Measurements from ENCODE around the gene DMD. TPM values are rescaled to one million over a fixed set of nuclear protein-coding genes. Genes with fewer than 3 reads are reported as not detected.

DMD gene
- total RNA-seq, 2 experiments from 2014 or later = 0.20 to 0.47 TPM

- H3K9me3 ChIP-seq (ENCODE audit: control insufficient read depth in 1 of 2, insufficient read depth in 1 of 2, low read length in 2 of 2) = no peaks in the 10 kb centered on the region
- Mint-ChIP-seq H3K36me3 (ENCODE audit: low read depth) (no peaks in the 10 kb centered on the region), H3K4me1 (ENCODE audit: low read depth) (no peaks in the 10 kb centered on the region), H3K9me3 (no peaks in the 10 kb centered on the region), H3K27me3 (no peaks in the 10 kb centered on the region), H3K4me3 (no peak overlapping the region), H3K27ac (no peak overlapping the region)
- ChIA-PET POLR2A (no interaction called here), CTCF (no interaction called here)
- ATAC-seq (ENCODE audit: poor library complexity) = no peak
- H3K27me3 ChIP-seq (ENCODE audit: control insufficient read depth in 1 of 2, insufficient read depth in 2 of 2, low read length in 2 of 2) = no peaks in the 10 kb centered on the region
- intact Hi-C loops (cut with DNase I, micrococcal nuclease) = no loop called here
- no peaks in the 10 kb centered on the region for H3K36me3 ChIP-seq (ENCODE audit: insufficient read depth, low read length)
- no peak overlapping the region for H3K27ac ChIP-seq (ENCODE audit: low read depth in 1 of 2, low read length in 2 of 2)
- no peaks in the 10 kb centered on the region for H3K4me1 ChIP-seq (ENCODE audit: insufficient read depth, low read length)
- H3K4me3 ChIP-seq (ENCODE audit: low read length) = no peak overlapping the region
- no peak for DNase-seq
- no peak for TF ChIP-seq CTCF (IDR thresholded peaks at IDR 0.05)
Measured at GRCh38 chrX:32874839-32875238, 336.5 kb downstream of the DMD start.

- Histone ChIP-seq H3K36me3 (ENCODE audit: insufficient read depth, low read length) (no peaks in the 10 kb centered on the region), H3K4me1 (ENCODE audit: insufficient read depth, low read length) (no peaks in the 10 kb centered on the region), H3K4me3 (ENCODE audit: low read length) (no peak overlapping the region), H3K9me3 (ENCODE audit: control insufficient read depth in 1 of 2, insufficient read depth in 1 of 2, low read length in 2 of 2) (no peaks in the 10 kb centered on the region), H3K27ac (ENCODE audit: low read depth in 1 of 2, low read length in 2 of 2) (no peak overlapping the region), H3K27me3 (ENCODE audit: control insufficient read depth in 1 of 2, insufficient read depth in 2 of 2, low read length in 2 of 2) (no peaks in the 10 kb centered on the region)
- ChIA-PET CTCF (no interaction called here), POLR2A (no interaction called here)
- H3K27me3 Mint-ChIP-seq = no peaks in the 10 kb centered on the region
- no peak overlapping the region for H3K4me3 Mint-ChIP-seq
- no peak for TF ChIP-seq CTCF (IDR thresholded peaks at IDR 0.05)
- no peak for ATAC-seq (ENCODE audit: poor library complexity)
- no peaks in the 10 kb centered on the region for H3K36me3 Mint-ChIP-seq (ENCODE audit: low read depth)
- DNase-seq = no peak
- H3K9me3 Mint-ChIP-seq = no peaks in the 10 kb centered on the region
- intact Hi-C loops (cut with DNase I, micrococcal nuclease) = no loop called here
- H3K27ac Mint-ChIP-seq = no peak overlapping the region
- H3K4me1 Mint-ChIP-seq (ENCODE audit: low read depth) = no peaks in the 10 kb centered on the region
Measured at GRCh38 chrX:32873786-32874185, 337.6 kb downstream of the DMD start.

GRCh38 chrX:32871636-32872035 is 339.7 kb downstream of the DMD start:
- peaks cover 0 to 10% of the 10 kb centered on the region in 2 experiments for H3K9me3 ChIP-seq (ENCODE audit: control insufficient read depth in 1 of 2, insufficient read depth in 1 of 2, low read length in 2 of 2)
- no peak for ATAC-seq (ENCODE audit: poor library complexity)

More at GRCh38 chrX:32871636-32872035, 339.7 kb downstream of the DMD start:
- no peaks in the 10 kb centered on the region for H3K4me1 ChIP-seq (ENCODE audit: insufficient read depth, low read length)
- Mint-ChIP-seq H3K36me3 (ENCODE audit: low read depth) (no peaks in the 10 kb centered on the region), H3K9me3 (no peaks in the 10 kb centered on the region), H3K27me3 (no peaks in the 10 kb centered on the region), H3K27ac (no peak overlapping the region), H3K4me3 (no peak overlapping the region), H3K4me1 (ENCODE audit: low read depth) (no peaks in the 10 kb centered on the region)
- no peak overlapping the region for H3K27ac ChIP-seq (ENCODE audit: low read depth in 1 of 2, low read length in 2 of 2)
- no peaks in the 10 kb centered on the region for H3K27me3 ChIP-seq (ENCODE audit: control insufficient read depth in 1 of 2, insufficient read depth in 2 of 2, low read length in 2 of 2)
- intact Hi-C loops (cut with DNase I, micrococcal nuclease) = no loop called here
- no peaks in the 10 kb centered on the region for H3K36me3 ChIP-seq (ENCODE audit: insufficient read depth, low read length)
- CTCF ChIA-PET = no interaction called here
- DNase-seq = no peak
- no peak overlapping the region for H3K4me3 ChIP-seq (ENCODE audit: low read length)
- no peak for TF ChIP-seq CTCF (IDR thresholded peaks at IDR 0.05)
- POLR2A ChIA-PET = no interaction called here

Measured in CD4-positive, alpha-beta T cell (primary cell).